Hematopoietic multipotent progenitor cell treated with erythropoietin and hydrocortisone succinate and interleukin-3 and kit ligand, for 15 days (in vitro differentiated cells): ENCODE measurements around the gene KLHL6.

Experiments used
- DNase-seq: peaks from one replicate; pipeline ENCODE4 v3.0.0-alpha.2; 2015; ENCODE audit warnings: low spot score

The KLHL6 gene

GRCh38 chr3:183566880-183567279 lies 11.4 kb upstream of the KLHL6 start:
- no peak for DNase-seq

- DNase-seq = no peak
Observed at GRCh38 chr3:183564046-183564445, 8.5 kb upstream of the KLHL6 start.

GRCh38 chr3:183563536-183563874 lies 8.0 kb upstream of the KLHL6 start:
- DNase-seq = no peak

- DNase-seq = no peak
Observed at GRCh38 chr3:183560607-183561006, 5.1 kb upstream of the KLHL6 start.

- no peak for DNase-seq
Observed at GRCh38 chr3:183558495-183558894, 3.0 kb upstream of the KLHL6 start.

GRCh38 chr3:183556722-183557121 lies 1.2 kb upstream of the KLHL6 start:
- no peak for DNase-seq

- peak; percentile 20 for DNase-seq
Observed at GRCh38 chr3:183554377-183554776, 1.1 kb downstream of the KLHL6 start.

- no peak for DNase-seq
Observed at GRCh38 chr3:183553334-183554026, 2.0 kb downstream of the KLHL6 start.

- DNase-seq = no peak
Observed at GRCh38 chr3:183551930-183552329, 3.6 kb downstream of the KLHL6 start.

GRCh38 chr3:183548262-183548769 lies 7.2 kb downstream of the KLHL6 start:
- no peak for DNase-seq

- no peak for DNase-seq
Observed at GRCh38 chr3:183546625-183547024, 8.9 kb downstream of the KLHL6 start.

- no peak for DNase-seq
Observed at GRCh38 chr3:183545708-183546107, 9.8 kb downstream of the KLHL6 start.

- no peak for DNase-seq
Observed at GRCh38 chr3:183542355-183542754, 13.2 kb downstream of the KLHL6 start.

- DNase-seq = peak; percentile 43
Observed at GRCh38 chr3:183541738-183542137, 13.8 kb downstream of the KLHL6 start.

- DNase-seq = no peak
Observed at GRCh38 chr3:183541235-183541655, 14.3 kb downstream of the KLHL6 start.

GRCh38 chr3:183540501-183541234 lies 14.8 kb downstream of the KLHL6 start:
- DNase-seq = no peak

- DNase-seq = no peak
Observed at GRCh38 chr3:183539811-183540210, 15.7 kb downstream of the KLHL6 start.

- peak; percentile 20 for DNase-seq
Observed at GRCh38 chr3:183538486-183538885, 17.0 kb downstream of the KLHL6 start.

- no peak for DNase-seq
Observed at GRCh38 chr3:183537295-183537730, 18.2 kb downstream of the KLHL6 start.

- DNase-seq = no peak
Observed at GRCh38 chr3:183536238-183536880, 19.1 kb downstream of the KLHL6 start.

- no peak for DNase-seq
Observed at GRCh38 chr3:183534249-183534648, 21.3 kb downstream of the KLHL6 start.

GRCh38 chr3:183533412-183534132 lies 21.9 kb downstream of the KLHL6 start:
- DNase-seq = no peak
